ENCODE results near the gene SPANXB1.
"Not testable (repeated sequence)": the region's sequence is repeated elsewhere in the genome, so short reads cannot be mapped to it uniquely, and the experiment has no call there.

SPANXB1 gene

GRCh38 chrX:141002568-141002967, at the start of gene SPANXB1:
SPANXB1 (plus strand) TSS chrX:141002594; CDS start chrX:141002694, 100 bp downstream.
- not testable (repeated sequence) for DNase-seq

GRCh38 chrX:140967036-140967435, 35.4 kb upstream of the SPANXB1 start:
- DNase-seq: no peak

GRCh38 chrX:140971099-140971795, 31.1 kb upstream of the SPANXB1 start:
- DNase-seq: no peak

GRCh38 chrX:140975472-140975871, 26.9 kb upstream of the SPANXB1 start:
- DNase-seq: no peak

- no peak for DNase-seq
These were observed 22.1 kb upstream of the SPANXB1 start for GRCh38 chrX:140980271-140980670.

- no peak for DNase-seq
These were observed 18.7 kb upstream of the SPANXB1 start for GRCh38 chrX:140983730-140984129.

- not testable (repeated sequence) for DNase-seq
These were observed 2.8 kb downstream of the SPANXB1 start for GRCh38 chrX:141005243-141005642.

- DNase-seq: not testable (repeated sequence)
These were observed 41.9 kb downstream of the SPANXB1 start for GRCh38 chrX:141044246-141044645.

GRCh38 chrX:141049878-141050277, 47.5 kb downstream of the SPANXB1 start:
- not testable (repeated sequence) for DNase-seq

GRCh38 chrX:141052098-141052497, 49.7 kb downstream of the SPANXB1 start:
- DNase-seq: not testable (repeated sequence)

Data from activated CD4-positive, alpha-beta T cell treated with anti-CD3 and anti-CD28 coated beads for 48 hours (primary cell).